ENCODE results near the gene FLNB. TPM values are rescaled to one million over a fixed set of nuclear protein-coding genes. Genes with fewer than 3 reads are reported as not detected.

FLNB gene
- total and polyA plus RNA-seq, 2 of the 4 experiments (the other 2 are of a cell fraction): 78.0 to 136 TPM

DNA sequence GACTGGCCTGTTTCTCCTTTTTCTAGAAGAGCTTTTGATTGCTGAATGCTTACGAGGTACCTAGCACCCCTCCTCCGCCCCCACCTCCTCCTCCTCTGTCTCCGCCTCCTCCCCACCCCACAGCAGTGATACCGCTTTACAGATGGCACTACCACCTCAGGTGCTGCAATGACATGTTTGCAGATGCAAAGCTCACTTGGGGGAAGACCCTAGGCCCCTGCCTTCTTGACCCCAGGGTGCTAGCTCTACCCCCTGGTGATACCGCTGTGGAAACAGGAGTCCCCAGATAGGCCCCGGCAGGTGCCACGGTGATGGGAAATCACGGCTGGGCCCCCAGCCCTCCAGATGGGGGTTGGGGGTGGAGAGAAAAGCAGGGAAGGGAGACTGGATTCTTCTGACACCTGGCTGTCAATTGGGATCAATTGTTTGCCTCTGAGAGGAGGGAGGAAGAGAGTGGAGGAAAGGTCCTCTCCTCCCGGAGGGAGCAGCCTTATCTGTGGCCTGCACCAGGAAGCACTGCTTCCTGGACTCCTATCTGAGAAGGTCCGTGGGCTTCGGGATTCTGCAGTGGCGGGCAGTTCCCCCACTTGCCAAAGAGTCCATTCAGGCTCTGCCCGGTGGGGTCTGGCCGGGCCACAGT, 164.9 kb downstream of the FLNB start:
- H3K18ac ChIP-seq (ENCODE audit: low read depth, low read length): no peak overlapping the region
- H2AK5ac ChIP-seq (ENCODE audit: low read depth, low read length): no peak overlapping the region
- intact Hi-C loops (cut with micrococcal nuclease) (no loop called here), dilution Hi-C loops (cut with HindIII; ENCODE audit: low sequenced_read_pairs, unreplicated experiment) (no loop called here), in situ Hi-C loops (cut with MboI; ENCODE audit: low sequenced_read_pairs) (no loop called here)
- H3K14ac ChIP-seq (replicated peaks; ENCODE audit: low read depth, low read length): no peak overlapping the region
- peaks cover 4% of the 10 kb centered on the region for H4K20me1 ChIP-seq (ENCODE audit: insufficient read depth, low read length)
- no peak overlapping the region for H3K4me2 ChIP-seq (ENCODE audit: low read depth, low read length)
- ChIA-PET CTCF (interaction anchor here (0.6 kb wide), 1 partner anchor 164 kb away, joined by 3 read pairs; no protein-coding TSS in a partner anchor), POLR2A (ENCODE audit: unreplicated experiment) (no interaction called here)
- 88% methylated on average over 3 of the region's 14 CpGs; no CpG with 5 or more reads in 1 of the 2 experiments for WGBS, 2 experiments (ENCODE audit: extremely low coverage in 2 of 2, insufficient read length in 1 of 2)
- no peaks in the 10 kb centered on the region for H3K27me3 ChIP-seq (ENCODE audit: control insufficient read depth, insufficient read depth, low read length)
- ATAC-seq (ENCODE audit: low read depth) (no peak), DNase-seq (no peak)
- H2BK20ac ChIP-seq (ENCODE audit: low read depth, low read length): no peak overlapping the region
- H3K36me3 ChIP-seq (ENCODE audit: control insufficient read depth, insufficient read depth, low read length): peaks cover 34% of the 10 kb centered on the region
- no peak overlapping the region for H2BK15ac ChIP-seq (ENCODE audit: low read depth, low read length)
- no peak overlapping the region for H3K23ac ChIP-seq (ENCODE audit: low read depth, low read length)
- H4K91ac ChIP-seq (ENCODE audit: insufficient read depth, low read depth, low read length): no peak overlapping the region
- H3K56ac ChIP-seq (ENCODE audit: extremely low read depth, insufficient read depth, low read length): no peak overlapping the region
- H3K9me3 ChIP-seq (ENCODE audit: control insufficient read depth, insufficient read depth, low read length): no peaks in the 10 kb centered on the region
- H2AFZ ChIP-seq (replicated peaks; ENCODE audit: low read length, poor library complexity): no peak overlapping the region
- no peak overlapping the region for H3K4me3 ChIP-seq (ENCODE audit: insufficient read depth, low read depth, low read length)
- H4K8ac ChIP-seq (ENCODE audit: low read depth in 2 of 2, low read length in 2 of 2): no peak overlapping the region
- no peak overlapping the region for H4K5ac ChIP-seq (ENCODE audit: low read depth, low read length)
- H3K27ac ChIP-seq (ENCODE audit: insufficient read depth, low read length): no peak overlapping the region
- H3K79me1 ChIP-seq (ENCODE audit: low read depth in 1 of 2, low read length in 2 of 2): peaks cover 2 to 4% of the 10 kb centered on the region in 2 experiments; a peak in 3 of 4 replicates
- TF ChIP-seq RFX5 (IDR thresholded peaks at IDR 0.05; ENCODE audit: low read depth, low read length) (no peak), RCOR1 (IDR thresholded peaks at IDR 0.05; ENCODE audit: insufficient replicate concordance, low read length) (no peak), FOS (IDR thresholded peaks at IDR 0.05; ENCODE audit: low read depth, low read length) (no peak), RAD21 (IDR thresholded peaks at IDR 0.05; ENCODE audit: low read length) (no peak), MXI1 (IDR thresholded peaks at IDR 0.05; ENCODE audit: borderline replicate concordance, low read depth, low read length) (no peak), CHD1 (IDR thresholded peaks at IDR 0.05; ENCODE audit: low read depth, low read length) (no peak), BHLHE40 (IDR thresholded peaks at IDR 0.05; ENCODE audit: low read depth, low read length) (no peak), CEBPB (IDR thresholded peaks at IDR 0.05; ENCODE audit: low read depth, low read length) (no peak), NFE2L2 (IDR thresholded peaks at IDR 0.05; ENCODE audit: low read depth, low read length) (no peak)
- TF ChIP-seq, protein P1, sequence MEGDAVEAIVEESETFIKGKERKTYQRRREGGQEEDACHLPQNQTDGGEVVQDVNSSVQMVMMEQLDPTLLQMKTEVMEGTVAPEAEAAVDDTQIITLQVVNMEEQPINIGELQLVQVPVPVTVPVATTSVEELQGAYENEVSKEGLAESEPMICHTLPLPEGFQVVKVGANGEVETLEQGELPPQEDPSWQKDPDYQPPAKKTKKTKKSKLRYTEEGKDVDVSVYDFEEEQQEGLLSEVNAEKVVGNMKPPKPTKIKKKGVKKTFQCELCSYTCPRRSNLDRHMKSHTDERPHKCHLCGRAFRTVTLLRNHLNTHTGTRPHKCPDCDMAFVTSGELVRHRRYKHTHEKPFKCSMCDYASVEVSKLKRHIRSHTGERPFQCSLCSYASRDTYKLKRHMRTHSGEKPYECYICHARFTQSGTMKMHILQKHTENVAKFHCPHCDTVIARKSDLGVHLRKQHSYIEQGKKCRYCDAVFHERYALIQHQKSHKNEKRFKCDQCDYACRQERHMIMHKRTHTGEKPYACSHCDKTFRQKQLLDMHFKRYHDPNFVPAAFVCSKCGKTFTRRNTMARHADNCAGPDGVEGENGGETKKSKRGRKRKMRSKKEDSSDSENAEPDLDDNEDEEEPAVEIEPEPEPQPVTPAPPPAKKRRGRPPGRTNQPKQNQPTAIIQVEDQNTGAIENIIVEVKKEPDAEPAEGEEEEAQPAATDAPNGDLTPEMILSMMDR (conservative IDR thresholded peaks at IDR 0.05; ENCODE audit: low read depth, low read length): no peak
- TF ChIP-seq, protein P2, sequence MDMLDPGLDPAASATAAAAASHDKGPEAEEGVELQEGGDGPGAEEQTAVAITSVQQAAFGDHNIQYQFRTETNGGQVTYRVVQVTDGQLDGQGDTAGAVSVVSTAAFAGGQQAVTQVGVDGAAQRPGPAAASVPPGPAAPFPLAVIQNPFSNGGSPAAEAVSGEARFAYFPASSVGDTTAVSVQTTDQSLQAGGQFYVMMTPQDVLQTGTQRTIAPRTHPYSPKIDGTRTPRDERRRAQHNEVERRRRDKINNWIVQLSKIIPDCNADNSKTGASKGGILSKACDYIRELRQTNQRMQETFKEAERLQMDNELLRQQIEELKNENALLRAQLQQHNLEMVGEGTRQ (IDR thresholded peaks at IDR 0.05; ENCODE audit: low read depth, low read length): no peak
- no peak overlapping the region for H2AK9ac ChIP-seq (replicated peaks; ENCODE audit: low read depth, low read length, poor library complexity)
- H2BK5ac ChIP-seq (ENCODE audit: low read depth, low read length, poor library complexity, severe bottlenecking): no peak overlapping the region
- H2BK120ac ChIP-seq (ENCODE audit: low read depth, low read length): no peak overlapping the region
- H3K4ac ChIP-seq (ENCODE audit: low read depth, low read length): no peak overlapping the region
- H3K9me1 ChIP-seq (ENCODE audit: insufficient read depth, low read length): no peaks in the 10 kb centered on the region; the same call in 1 of the 2 replicates
- no peak overlapping the region for H3K9ac ChIP-seq (ENCODE audit: low read depth, low read length)
- BruUV-seq (replicated peaks): no TSS peak
- peaks cover 7% of the 10 kb centered on the region for H3K4me1 ChIP-seq (ENCODE audit: control insufficient read depth, insufficient read depth, low read length)
